Glutamatergic neuron (in vitro differentiated cells): ENCODE measurements around the gene SPOCK1. TPM values are rescaled to one million over a fixed set of nuclear protein-coding genes. Genes with fewer than 3 reads are reported as not detected.

Experiments
- DNase-seq: peaks from one replicate; pipeline ENCODE4 v3.0.0; 2022
- H3K27ac Mint-ChIP-seq: one replicate; pipeline ENCODE4 v1.8.0; 2020; ENCODE audit warnings: mild to moderate bottlenecking, mixed read lengths, inconsistent platforms; ENCODE audit not compliant: unreplicated experiment
- H3K27me3 Mint-ChIP-seq: one replicate; pipeline ENCODE4 v1.8.0; 2020; ENCODE audit warnings: mild to moderate bottlenecking, moderate library complexity, mixed read lengths, inconsistent platforms; ENCODE audit not compliant: unreplicated experiment
- H3K36me3 Mint-ChIP-seq: one replicate; pipeline ENCODE4 v1.8.0; 2020; ENCODE audit warnings: mild to moderate bottlenecking, mixed read lengths, inconsistent platforms; ENCODE audit not compliant: unreplicated experiment
- H3K4me1 Mint-ChIP-seq: one replicate; pipeline ENCODE4 v1.8.0; 2020; ENCODE audit warnings: mild to moderate bottlenecking, low read depth, mixed read lengths, inconsistent platforms; ENCODE audit not compliant: unreplicated experiment
- H3K4me3 Mint-ChIP-seq: one replicate; pipeline ENCODE4 v1.8.0; 2020; ENCODE audit warnings: mild to moderate bottlenecking, mixed read lengths, inconsistent platforms; ENCODE audit not compliant: unreplicated experiment
- H3K9me3 Mint-ChIP-seq: one replicate; pipeline ENCODE4 v1.8.0; 2020; ENCODE audit warnings: mild to moderate bottlenecking, moderate library complexity, mixed read lengths, inconsistent platforms; ENCODE audit not compliant: unreplicated experiment
- total RNA-seq: library from RNA; stranded (reverse); fragmentation: NEBNext Ultra II Directional; extraction: Animal tissue kit (Norgen Biotek cat#: 25700); gene quantifications from one replicate; pipeline ENCODE4 v1.2.1, GENCODE V29; 2021; ENCODE audit not compliant: unreplicated experiment
- TF ChIP-seq, protein P1 (sequence below): fragments of 200-600 bp; sonication (generic); IDR thresholded peaks from one replicate; pipeline ENCODE4 v1.5.0; 2021; ENCODE audit not compliant: partially characterized antibody, unreplicated experiment

SPOCK1 gene
- total RNA-seq, 1 donor from 2014 or later: 25.4 TPM

- DNase-seq: no peak
- no peaks in the 10 kb centered on the region for H3K4me1 Mint-ChIP-seq
Observed at GRCh38 chr5:137521246-137521645, 22.1 kb upstream of the SPOCK1 start.

GRCh38 chr5:137516961-137517360 is 17.8 kb upstream of the SPOCK1 start:
- Mint-ChIP-seq H3K9me3 (peaks cover 2% of the 10 kb centered on the region), H3K27me3 (peaks cover 3% of the 10 kb centered on the region), H3K4me3 (no peak overlapping the region), H3K36me3 (no peaks in the 10 kb centered on the region), H3K4me1 (no peaks in the 10 kb centered on the region), H3K27ac (no peak overlapping the region)
- DNase-seq: no peak
- TF ChIP-seq, protein P1, sequence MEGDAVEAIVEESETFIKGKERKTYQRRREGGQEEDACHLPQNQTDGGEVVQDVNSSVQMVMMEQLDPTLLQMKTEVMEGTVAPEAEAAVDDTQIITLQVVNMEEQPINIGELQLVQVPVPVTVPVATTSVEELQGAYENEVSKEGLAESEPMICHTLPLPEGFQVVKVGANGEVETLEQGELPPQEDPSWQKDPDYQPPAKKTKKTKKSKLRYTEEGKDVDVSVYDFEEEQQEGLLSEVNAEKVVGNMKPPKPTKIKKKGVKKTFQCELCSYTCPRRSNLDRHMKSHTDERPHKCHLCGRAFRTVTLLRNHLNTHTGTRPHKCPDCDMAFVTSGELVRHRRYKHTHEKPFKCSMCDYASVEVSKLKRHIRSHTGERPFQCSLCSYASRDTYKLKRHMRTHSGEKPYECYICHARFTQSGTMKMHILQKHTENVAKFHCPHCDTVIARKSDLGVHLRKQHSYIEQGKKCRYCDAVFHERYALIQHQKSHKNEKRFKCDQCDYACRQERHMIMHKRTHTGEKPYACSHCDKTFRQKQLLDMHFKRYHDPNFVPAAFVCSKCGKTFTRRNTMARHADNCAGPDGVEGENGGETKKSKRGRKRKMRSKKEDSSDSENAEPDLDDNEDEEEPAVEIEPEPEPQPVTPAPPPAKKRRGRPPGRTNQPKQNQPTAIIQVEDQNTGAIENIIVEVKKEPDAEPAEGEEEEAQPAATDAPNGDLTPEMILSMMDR: no peak

More at GRCh38 chr5:137521246-137521645, 22.1 kb upstream of the SPOCK1 start:
- Mint-ChIP-seq H3K27me3 (peaks cover 4% of the 10 kb centered on the region), H3K4me3 (no peak overlapping the region), H3K9me3 (peaks cover 2% of the 10 kb centered on the region), H3K36me3 (no peaks in the 10 kb centered on the region), H3K27ac (no peak overlapping the region)
- TF ChIP-seq, protein P1: no peak

DNA sequence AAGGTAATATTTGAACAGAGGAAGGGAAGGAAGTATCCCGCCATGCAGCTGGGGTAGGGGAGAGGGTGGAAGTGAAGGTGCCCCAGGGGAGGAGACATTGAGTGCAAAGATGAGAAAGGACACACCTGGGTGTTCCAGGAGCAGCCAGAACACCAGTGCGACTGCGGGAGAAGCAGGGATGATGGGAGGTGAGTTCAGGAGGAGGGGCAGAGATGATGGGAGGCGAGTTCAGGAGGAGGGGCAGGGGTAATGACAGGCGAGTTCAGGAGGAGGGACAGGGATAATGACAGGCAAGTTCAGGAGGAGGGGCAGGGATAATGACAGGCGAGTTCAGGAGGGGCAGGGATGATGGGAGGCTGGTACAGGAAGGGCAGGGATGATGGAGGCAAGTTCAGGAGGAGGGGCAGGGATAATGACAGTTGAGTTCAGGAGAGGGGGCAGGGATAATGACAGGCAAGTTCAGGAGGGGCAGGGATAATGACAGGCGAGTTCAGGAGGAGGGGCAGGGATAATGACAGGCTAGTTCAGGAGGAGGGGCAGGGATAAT is 17.2 kb upstream of the SPOCK1 start:
- no peak for DNase-seq
- Mint-ChIP-seq H3K4me1 (no peaks in the 10 kb centered on the region), H3K27ac (no peak overlapping the region), H3K9me3 (peaks cover 2% of the 10 kb centered on the region), H3K27me3 (peaks cover 3% of the 10 kb centered on the region), H3K36me3 (no peaks in the 10 kb centered on the region), H3K4me3 (no peak overlapping the region)
- TF ChIP-seq, protein P1: no peak

DNA sequence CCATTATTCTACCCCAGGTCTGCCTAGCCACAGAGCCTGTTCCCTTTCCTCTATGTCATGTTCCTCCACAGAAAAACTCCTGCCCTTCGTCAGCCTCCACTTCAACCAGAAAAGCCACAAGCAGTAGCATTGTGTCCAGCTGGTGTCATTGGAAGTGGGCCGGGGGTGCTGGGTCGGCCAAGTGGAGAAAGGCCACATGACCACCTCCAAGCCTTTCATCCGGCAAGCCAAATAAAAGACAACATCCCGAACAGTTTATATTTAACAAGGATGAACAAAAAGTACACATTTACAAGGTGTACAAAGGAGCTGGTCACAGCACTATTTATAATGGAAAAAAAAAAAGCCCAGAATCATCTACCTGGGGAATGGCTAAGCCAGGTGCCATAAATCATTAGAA is 16.1 kb upstream of the SPOCK1 start:
- Mint-ChIP-seq H3K27ac (no peak overlapping the region), H3K9me3 (peaks cover 2% of the 10 kb centered on the region), H3K36me3 (no peaks in the 10 kb centered on the region), H3K4me3 (no peak overlapping the region), H3K4me1 (no peaks in the 10 kb centered on the region), H3K27me3 (peaks cover 3% of the 10 kb centered on the region)
- DNase-seq: no peak
- TF ChIP-seq, protein P1: no peak

- Mint-ChIP-seq H3K27me3 (no peaks in the 10 kb centered on the region), H3K9me3 (no peaks in the 10 kb centered on the region), H3K4me1 (no peaks in the 10 kb centered on the region), H3K36me3 (no peaks in the 10 kb centered on the region), H3K27ac (no peak overlapping the region), H3K4me3 (no peak overlapping the region)
- DNase-seq: no peak
- TF ChIP-seq, protein P1: no peak
Observed at GRCh38 chr5:137510671-137511070, 11.5 kb upstream of the SPOCK1 start.
